HepG2 (cell line): ENCODE measurements around the gene ANAPC10.

Experiments
- HNRNPLL ChIP-seq: fragments of 200-400 bp; formaldehyde crosslinking; IDR thresholded peaks from 2 replicates; pipeline ENCODE4 v1.6.1; 2017; ENCODE audit warnings: mild to moderate bottlenecking, low read depth, low read length; ENCODE audit not compliant: poor library complexity, severe bottlenecking
- MED13 ChIP-seq: sonication (generic); formaldehyde crosslinking; IDR thresholded peaks from 2 replicates; pipeline ENCODE4 v1.5.0; 2020; ENCODE audit warnings: missing genetic modification reagents
- POLR2A ChIP-seq, 2 experiments: IDR thresholded peaks; 2 replicates each; pipeline ENCODE4 v1.6.1; 2011; ENCODE audit warnings: low read depth in 2 of 2, low read length in 2 of 2, mild to moderate bottlenecking in 1 of 2, moderate library complexity in 1 of 2; ENCODE audit not compliant: insufficient read depth in 1 of 2
- SAFB2 ChIP-seq: sonication (generic); formaldehyde crosslinking; IDR thresholded peaks from 2 replicates; pipeline ENCODE4 v1.5.1; 2020; ENCODE audit warnings: missing genetic modification reagents, low read depth, mild to moderate bottlenecking, borderline replicate concordance
- ZC3H13 ChIP-seq: sonication (generic); formaldehyde crosslinking; IDR thresholded peaks from 2 replicates; pipeline ENCODE4 v1.8.1; 2023; ENCODE audit warnings: mild to moderate bottlenecking, missing genetic modification reagents, moderate library complexity

DNA sequence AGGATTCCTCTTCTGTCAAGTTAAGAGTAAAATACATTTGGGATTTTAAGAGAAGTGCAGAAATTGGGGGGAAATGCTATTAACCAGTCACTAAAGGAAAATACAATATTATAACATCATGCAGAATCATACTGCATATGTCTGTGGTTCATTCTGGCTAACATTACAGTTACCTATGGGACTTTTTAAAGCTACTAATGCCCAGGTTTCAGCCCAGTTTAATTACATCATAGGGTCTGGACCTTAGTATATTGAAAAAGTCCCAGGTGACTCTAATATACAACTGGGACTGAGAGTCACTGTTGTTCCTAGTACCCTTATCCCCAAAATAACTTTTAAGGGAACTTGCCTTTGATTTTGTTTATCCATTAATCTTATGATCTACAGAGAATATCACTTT lies 10.1 kb upstream of the ANAPC10 start:
- TF ChIP-seq POLR2A (IDR thresholded peaks at IDR 0.05; ENCODE audit: insufficient read depth in 1 of 2, low read depth in 2 of 2, low read length in 2 of 2): no peak
- TF ChIP-seq ZC3H13 (CRISPR knock-in tag): no peak
- no peak for TF ChIP-seq MED13
- no peak for TF ChIP-seq HNRNPLL
- TF ChIP-seq SAFB2 (CRISPR knock-in tag): no peak
